ENCODE data around the gene CX3CL1.
"Not testable (repeated sequence)": the region's sequence is repeated elsewhere in the genome, so short reads cannot be mapped to it uniquely, and the experiment has no call there.

The CX3CL1 gene

GRCh38 chr16:57382535-57383275 lies 10.4 kb downstream of the CX3CL1 start:
- no peak for DNase-seq (ENCODE audit: low read depth)

DNA sequence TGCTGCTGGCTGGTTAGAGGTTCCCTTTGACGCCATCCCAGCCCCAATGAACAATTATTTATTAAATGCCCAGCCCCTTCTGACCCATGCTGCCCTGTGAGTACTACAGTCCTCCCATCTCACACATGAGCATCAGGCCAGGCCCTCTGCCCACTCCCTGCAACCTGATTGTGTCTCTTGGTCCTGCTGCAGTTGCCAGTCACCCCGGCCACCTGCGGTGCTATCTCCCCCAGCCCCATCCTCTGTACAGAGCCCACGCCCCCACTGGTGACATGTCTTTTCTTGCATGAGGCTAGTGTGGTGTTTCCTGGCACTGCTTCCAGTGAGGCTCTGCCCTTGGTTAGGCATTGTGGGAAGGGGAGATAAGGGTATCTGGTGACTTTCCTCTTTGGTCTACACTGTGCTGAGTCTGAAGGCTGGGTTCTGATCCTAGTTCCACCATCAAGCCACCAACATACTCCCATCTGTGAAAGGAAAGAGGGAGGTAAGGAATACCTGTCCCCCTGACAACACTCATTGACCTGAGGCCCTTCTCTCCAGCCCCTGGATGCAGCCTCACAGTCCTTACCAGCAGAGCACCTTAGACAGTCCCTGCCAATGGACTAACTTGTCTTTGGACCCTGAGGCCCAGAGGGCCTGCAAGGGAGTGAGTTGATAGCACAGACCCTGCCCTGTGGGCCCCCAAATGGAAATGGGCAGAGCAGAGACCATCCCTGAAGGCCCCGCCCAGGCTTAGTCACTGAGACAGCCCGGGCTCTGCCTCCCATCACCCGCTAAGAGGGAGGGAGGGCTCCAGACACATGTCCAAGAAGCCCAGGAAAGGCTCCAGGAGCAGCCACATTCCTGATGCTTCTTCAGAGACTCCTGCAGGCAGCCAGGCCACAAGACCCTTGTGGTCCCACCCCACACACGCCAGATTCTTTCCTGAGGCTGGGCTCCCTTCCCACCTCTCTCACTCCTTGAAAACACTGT lies 11.3 kb downstream of the CX3CL1 start:
- DNase-seq (ENCODE audit: low read depth): no peak

GRCh38 chr16:57384248-57385070 lies 12.2 kb downstream of the CX3CL1 start:
- DNase-seq (ENCODE audit: low read depth): no peak

DNA sequence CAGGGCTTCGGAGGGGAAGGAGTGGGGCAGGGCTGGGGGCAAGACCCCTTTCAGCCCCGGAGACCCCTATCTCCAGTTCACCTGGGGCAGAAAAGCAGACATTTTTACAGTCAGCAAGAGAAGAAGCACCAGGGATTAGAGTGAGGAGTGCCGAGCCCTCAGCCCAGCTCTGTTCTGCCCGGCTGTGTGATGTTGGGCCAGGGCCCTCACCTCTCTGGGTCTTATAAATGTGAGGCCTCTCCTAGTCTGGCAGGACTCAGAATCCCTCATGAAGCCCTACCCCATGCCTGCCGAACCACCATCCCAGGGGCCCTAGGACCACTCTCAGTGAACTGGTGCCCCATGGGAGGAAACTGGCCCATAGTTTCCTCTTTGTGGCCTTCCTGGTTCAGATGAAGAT lies 12.8 kb downstream of the CX3CL1 start:
- no peak for DNase-seq (ENCODE audit: low read depth)

- no peak for DNase-seq (ENCODE audit: low read depth)
Observed at GRCh38 chr16:57386381-57386951, 14.2 kb downstream of the CX3CL1 start.

- no peak for DNase-seq (ENCODE audit: low read depth)
Observed at GRCh38 chr16:57387598-57388354, 15.5 kb downstream of the CX3CL1 start.

DNA sequence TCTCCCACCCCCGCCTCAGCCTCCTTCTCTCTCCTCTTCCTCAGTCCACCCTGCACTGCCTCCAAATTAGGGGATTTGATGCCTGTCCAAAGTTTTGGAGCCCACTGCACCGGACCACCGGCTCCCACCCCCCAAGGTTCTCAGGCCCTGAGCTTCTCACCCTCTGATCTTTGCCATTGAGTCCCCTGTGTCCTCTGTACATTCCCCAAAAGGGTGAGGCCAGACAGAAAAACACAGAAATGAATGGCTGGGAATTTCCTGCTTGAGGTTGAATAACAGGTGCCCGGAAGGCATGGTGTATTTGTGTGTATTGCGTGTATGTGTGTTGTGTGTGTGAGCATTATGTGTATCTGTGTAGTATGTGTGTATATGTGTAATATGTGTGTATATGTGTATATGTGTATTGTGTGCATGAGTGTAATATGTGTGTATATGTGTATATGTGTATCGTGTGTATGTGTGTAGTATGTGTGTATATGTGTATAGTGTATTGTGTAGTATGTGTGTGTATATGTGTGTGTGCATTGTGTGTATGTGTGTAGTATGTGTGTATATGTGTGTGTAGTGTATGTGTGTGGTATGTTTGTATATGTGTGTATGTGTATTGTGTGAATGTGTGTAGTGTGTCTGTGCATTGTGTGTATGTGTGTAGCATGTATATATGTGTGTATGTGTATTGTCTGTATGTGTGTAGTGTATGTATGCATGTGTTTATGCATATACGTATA lies 16.2 kb downstream of the CX3CL1 start:
- no peak for DNase-seq (ENCODE audit: low read depth)

DNA sequence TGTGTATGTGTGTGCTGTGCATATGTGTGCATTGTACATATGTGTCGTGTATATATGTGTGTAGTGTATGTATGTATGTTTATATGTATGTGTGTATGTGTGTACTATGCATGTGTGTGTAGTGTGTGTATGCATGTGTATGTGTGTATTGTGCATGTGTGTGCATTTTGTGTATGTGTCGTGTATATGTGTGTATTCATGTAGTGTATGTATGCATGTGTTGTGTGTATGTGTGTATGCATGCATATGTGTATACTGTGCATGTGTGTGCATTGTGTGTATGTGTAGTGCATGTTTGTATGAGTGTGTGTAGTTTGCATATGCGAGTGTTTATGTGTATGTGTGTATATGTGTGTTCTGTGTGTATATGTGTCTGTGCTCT lies 16.8 kb downstream of the CX3CL1 start:
- DNase-seq (ENCODE audit: low read depth): no peak

DNA sequence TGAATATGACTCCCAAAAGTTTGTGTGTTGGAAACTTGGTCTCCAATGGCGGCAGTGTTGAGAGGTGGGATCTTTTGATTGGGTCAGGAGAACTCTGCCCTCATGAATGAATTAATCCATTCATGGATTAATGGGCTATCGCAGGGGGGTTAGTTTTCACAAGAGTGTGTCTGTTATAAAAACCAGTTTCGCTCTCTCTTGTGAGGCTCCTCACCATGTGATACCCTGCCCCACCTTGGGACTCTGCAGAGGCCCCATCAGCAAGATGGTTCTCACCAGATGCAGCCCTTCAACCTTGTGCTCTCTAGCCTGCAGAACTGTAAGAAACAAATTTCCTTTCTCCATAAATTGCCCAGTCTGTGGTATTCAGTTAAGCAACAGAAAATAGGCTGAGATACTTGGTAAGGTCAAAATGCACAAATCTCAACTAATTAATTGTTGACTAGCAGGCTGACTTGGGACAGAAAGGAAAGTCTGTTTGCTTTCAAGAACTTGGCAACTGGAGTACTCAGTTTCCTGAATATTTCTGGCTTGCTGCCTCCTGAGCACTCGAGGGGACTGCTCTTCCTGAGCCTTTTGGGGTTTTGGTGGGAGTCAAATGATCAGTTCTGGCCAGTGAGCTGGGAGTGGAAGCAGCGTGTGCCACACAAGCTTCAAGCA lies 18.5 kb downstream of the CX3CL1 start:
- DNase-seq (ENCODE audit: low read depth): no peak

GRCh38 chr16:57391300-57391699 lies 19.0 kb downstream of the CX3CL1 start:
- DNase-seq (ENCODE audit: low read depth): no peak

DNA sequence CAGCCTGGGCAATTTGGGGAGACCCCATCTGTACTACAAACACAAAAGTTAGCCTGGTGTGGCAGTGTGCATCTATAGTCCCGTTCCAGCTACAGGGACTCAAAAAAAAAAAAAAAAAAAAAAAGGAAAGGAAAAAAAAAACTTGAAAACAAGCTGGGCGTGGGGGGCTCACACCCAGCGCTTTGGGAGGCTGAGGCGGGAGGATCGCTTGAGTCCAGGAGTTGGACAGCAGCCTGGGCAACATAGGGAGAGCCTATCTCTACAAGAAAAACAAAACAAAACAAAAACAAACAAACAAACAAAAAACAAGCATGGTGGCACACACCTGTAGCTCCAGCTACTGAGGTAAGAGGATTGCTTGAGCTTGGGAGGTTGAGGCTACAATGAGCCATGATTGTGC lies 19.4 kb downstream of the CX3CL1 start:
- no peak for DNase-seq (ENCODE audit: low read depth)

- DNase-seq (ENCODE audit: low read depth): no peak
Observed at GRCh38 chr16:57392694-57393093, 20.4 kb downstream of the CX3CL1 start.

DNA sequence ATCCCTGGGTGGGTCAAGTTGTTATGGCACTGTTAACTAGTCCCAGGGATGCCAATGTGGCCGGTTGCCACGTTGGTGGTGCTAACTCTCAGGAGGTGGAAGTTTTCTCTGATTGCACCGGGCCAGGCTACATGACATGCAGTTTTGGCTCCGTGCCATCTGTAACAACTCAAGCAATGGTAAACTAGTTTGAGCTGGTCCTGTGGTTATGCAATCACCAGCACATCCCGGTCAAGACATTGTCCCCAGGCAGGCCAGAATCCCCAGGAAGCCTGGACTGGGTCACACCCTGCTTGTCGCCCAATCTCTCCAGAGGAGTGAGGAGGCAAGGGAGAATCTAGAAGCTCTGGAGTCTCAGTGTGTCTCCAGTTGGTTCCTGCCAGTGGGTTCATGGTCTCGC lies 22.2 kb downstream of the CX3CL1 start:
- DNase-seq (ENCODE audit: low read depth): no peak

DNA sequence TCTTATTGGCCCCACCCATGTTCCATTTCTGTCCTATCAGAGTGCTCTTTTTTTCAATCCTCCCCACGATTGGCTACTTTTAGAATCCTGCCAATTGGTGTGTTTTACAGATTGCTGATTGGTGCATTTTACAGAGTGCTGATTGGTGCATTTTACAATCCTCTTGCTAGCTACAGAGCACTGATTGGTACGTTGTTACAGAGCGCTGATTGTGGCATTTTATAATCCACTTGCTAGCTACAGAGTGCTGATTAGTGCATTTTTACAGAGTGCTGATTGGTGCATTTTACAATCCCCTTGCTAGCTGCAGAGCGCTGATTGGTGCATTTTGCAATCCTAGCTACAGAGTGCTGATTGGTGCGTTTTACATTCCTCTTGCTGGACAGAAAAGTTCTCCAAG lies 22.7 kb downstream of the CX3CL1 start:
- DNase-seq (ENCODE audit: low read depth): no peak

DNA sequence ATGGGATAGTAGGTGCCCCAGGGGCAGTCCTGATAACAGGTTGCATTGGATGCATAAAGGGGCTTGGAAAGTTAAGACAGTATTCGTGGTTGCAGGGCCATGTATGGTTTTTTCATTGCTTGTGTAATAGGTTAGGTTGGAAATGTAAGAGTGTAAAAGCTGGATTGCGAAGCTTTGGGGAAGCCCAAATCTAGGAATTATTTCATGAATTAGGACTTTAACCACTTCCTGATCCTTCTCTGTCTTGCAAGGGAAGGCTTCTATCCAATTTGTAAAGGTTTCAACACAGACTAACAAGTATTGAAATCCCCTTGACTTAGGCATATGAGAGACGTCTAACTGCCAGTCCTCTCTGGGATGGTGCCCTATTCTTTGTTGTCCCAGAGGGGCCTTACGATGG lies 24.5 kb downstream of the CX3CL1 start:
- no peak for DNase-seq (ENCODE audit: low read depth)

GRCh38 chr16:57397493-57397892 lies 25.2 kb downstream of the CX3CL1 start:
- DNase-seq (ENCODE audit: low read depth): not testable (repeated sequence)

GRCh38 chr16:57401943-57402640 lies 29.8 kb downstream of the CX3CL1 start:
- no peak for DNase-seq (ENCODE audit: low read depth)

DNA sequence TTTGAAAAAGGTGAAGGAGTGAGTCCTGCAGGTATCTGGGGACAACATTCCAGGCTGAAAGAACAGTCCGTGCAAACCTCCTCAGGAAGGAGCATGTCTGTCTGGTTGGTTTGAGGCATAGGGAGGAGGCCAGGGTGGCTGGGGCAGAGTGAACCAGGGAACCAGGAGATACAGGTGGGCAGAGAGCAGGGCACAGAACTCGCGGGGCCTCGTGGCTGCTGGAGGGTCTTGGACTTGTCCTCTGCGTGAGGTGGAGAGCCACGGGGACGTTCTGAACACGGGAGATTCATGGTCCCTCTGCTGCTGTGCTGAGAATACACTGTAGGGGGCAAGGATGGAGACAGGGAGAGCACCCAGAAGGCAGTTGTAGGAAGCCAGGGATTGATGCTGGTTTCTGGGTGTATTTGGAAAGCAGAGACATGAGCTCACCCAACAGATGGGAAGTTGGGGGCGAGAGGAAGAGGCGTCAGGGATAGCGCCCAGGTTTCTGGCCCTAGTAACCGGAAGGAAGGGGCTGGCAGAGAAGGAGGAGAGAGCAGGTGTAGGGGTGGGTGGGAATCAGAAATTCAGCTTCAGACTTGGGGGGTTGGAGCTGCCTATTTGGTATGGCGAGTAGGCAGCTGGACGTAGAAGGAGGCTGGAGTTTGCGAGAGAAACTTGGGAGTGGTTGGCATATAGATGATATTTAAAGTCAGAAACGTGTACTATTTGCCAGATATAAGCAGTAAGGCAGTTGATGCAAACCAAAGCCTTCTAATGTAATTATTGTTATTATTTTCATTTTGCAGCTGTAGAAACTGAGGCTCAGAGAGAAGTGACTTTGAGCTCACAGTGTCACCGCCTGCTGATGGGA lies 31.9 kb downstream of the CX3CL1 start, which contains the start of gene CCL17:
Gene CCL17, plus strand, starts transcription at position 803 of the 853 bp plus-strand sequence. CDS start 9,166 bp downstream, outside the sequence.
- DNase-seq (ENCODE audit: low read depth): no peak

All from GM04504 (cell line).